GM19468 (cell line): ENCODE data around the gene TRDN.
"Not testable (repeated sequence)": the region's sequence is repeated elsewhere in the genome, so short reads cannot be mapped to it uniquely, and the experiment has no call there.

Experiments
- ATAC-seq: cut with Tn5 transposase; IDR thresholded peaks from one replicate; pipeline ENCODE4 v1.9.1; 2021; ENCODE audit warnings: mild to moderate bottlenecking, moderate library complexity, moderate number of reproducible peaks; ENCODE audit not compliant: unreplicated experiment; ENCODE audit errors: extremely low read depth

The TRDN gene

GRCh38 chr6:123570813-123571684 is 65.7 kb downstream of the TRDN start:
- no peak for ATAC-seq

- no peak for ATAC-seq
These were observed 67.2 kb downstream of the TRDN start for GRCh38 chr6:123569575-123569974.

DNA sequence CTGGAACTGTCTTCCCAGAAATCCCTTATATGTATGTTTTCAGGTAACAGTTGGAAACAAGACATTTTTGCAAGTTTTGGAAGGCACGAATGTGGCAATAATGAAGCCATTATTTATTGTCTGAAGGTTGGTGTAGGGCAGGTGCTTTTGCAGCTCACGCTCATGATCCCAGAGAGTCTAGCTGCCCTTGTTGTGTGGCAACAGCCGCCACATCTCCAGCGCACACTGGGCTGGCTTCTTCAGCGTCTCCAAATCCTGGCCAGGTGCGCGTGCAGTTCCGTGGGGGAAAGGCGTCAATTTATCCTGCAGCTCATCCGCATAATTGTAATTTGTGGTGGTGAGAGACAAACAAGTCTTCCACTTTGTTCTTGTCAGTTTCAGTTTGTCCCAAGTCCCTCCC is 71.2 kb downstream of the TRDN start:
- ATAC-seq = no peak

DNA sequence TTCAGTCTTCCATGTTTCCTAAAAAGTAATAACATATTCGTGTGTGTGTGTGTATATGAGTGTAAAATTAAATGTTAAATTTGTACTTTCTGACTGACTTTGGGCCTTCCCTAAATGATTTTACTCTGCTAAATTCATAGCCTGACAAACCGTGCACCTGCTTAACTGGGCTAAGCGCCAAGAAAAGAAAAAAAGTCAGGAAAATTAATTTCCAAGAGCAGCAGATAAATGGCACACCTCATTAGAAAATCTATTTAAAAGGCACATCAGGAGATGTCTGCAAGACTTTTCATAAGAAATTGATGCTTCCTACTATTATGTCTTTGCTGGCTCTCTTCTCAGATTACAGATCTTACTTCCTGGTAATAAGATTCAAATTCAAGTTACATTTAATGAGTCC is 72.4 kb downstream of the TRDN start:
- ATAC-seq = no peak

DNA sequence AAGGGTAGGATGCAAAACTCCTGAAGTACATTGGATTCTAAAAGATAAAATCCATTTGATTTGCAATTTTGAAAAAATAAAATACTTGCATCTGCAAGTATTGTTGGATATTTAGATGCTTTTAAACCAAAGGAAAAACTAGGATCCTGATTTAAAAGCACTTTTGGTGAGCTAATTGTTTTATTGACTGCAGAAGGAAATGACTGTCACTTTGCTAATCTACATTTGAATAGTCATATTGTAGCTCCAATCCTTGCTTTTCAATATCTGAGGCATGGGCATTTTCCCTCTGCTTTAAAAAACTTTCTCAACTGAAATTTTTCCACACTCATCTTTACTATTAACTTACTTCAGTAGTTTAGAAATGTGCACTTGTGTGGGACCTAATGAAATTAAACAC is 74.1 kb downstream of the TRDN start:
- ATAC-seq = no peak

DNA sequence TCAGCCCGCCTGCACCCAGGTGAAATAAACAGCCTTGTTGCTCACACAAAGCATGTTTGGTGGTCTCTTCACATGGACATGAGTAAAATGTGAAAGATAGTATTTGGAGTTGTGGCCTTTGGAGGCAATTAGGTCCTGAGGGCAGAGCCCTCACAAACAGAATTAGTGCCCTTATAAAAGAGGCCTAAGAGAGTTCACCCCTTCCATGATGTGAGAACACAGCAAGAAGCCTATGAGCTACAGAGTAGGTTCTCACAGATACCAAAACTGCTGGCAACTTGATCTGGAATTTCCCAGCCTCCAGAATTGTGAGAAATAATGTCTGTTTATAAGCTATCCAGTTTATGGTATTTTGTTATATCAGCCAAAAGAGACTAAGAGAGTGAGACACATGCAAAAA is 74.5 kb downstream of the TRDN start:
- no peak for ATAC-seq

GRCh38 chr6:123559816-123560215 is 76.9 kb downstream of the TRDN start:
- not testable (repeated sequence) for ATAC-seq

- not testable (repeated sequence) for ATAC-seq
These were observed 79.3 kb downstream of the TRDN start for GRCh38 chr6:123557474-123557873.

GRCh38 chr6:123551939-123552707 is 84.6 kb downstream of the TRDN start:
- ATAC-seq = no peak

GRCh38 chr6:123550052-123550617 is 86.6 kb downstream of the TRDN start:
- ATAC-seq = no peak

DNA sequence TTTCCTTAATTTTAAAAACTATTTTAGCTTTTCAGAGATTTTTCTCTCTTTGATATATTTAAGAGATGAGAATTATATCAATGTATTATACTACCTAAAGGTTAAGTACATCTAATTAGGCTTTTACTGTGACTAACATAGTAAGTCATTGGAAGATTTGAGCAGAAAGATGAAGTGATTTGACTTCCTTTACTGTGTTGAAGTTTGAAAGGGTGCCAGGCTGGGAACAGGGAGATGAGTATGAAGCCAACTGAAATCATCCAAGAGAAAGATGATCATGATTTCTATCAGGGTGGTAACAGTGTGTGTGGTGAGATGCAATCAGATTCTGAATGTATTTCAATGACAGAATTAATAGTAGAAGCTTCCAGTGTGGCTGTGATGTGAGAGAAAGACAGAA is 87.3 kb downstream of the TRDN start:
- no peak for ATAC-seq

- ATAC-seq = no peak
These were observed 89.4 kb downstream of the TRDN start for GRCh38 chr6:123547216-123547978.

DNA sequence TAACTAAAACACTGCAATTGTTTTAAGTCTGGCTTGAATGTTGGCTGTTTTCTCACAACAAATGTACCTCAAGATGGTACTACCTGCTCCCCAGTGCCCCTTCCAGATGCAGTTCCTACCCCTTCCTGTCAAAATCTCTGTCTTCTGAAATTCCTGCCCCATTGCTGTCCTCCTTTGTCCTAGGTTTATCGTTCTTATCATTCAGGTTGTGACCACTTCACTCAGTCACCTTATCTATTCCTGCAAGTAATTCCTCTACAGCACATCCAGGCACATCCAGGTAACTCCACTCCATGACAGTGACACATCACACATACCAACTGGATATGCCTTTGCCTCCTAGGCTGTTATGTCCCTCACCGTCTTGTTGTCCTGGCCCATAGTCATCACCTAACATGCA is 90.2 kb downstream of the TRDN start:
- ATAC-seq = no peak

DNA sequence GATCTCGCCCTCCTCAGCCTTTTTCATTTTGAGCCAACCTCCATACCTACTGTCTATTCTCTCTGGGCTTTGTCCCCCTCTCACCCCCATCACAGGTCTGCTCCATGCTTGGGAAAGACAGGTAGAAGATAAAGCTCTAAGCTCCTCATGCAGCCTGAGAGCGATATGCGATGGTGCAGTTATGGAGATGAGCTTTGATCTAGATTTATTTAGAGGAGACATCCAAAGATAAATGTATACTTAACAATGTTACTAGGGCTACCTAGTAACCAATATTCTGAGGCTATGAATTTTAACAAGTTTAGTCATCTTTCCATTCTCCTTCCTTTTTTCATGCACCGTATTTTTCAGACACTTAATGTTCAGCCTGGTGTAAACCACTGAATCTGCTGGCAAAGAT is 95.3 kb downstream of the TRDN start:
- ATAC-seq = no peak

- ATAC-seq = no peak
These were observed 102.7 kb downstream of the TRDN start for GRCh38 chr6:123533862-123534648.

DNA sequence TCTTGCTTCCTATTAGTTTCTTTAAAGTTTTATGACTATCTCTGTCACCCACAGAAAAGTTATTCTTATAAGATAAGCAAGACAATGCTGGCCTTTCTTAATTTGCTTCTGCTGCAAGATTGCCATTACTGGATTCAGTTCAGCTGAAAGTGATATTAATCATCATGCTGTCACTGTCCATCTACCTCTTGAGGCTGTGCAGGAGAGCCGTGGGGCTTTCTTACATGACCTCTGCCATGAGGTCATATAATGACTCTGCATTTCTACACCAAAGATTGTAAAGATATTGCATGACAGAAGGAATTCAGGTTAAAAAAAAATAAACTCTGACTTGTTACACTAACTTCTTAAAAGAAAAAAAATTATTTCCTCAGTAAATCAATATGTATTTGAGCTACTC is 106.9 kb downstream of the TRDN start:
- ATAC-seq = no peak

GRCh38 chr6:123529058-123529457 is 107.7 kb downstream of the TRDN start:
- no peak for ATAC-seq

DNA sequence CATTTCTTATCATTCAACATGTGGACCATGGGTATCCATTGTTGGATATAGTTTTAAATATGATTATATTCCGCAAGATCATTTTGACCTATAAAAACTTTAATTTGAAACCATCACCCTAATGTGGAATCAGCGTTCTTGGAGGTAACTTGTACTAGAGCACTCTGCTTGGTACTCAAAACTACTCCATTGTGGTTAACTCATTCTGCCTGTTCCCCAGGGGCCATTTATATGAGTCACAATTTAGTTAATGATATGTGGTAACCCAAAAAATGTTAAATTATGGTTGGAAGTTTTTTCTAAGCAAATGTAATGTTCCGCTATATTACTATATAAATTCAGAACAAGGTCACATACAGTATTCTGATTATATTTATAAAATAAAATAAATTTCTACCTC is 109.3 kb downstream of the TRDN start:
- no peak for ATAC-seq

- ATAC-seq = no peak
These were observed 110.6 kb downstream of the TRDN start for GRCh38 chr6:123526128-123526527.

DNA sequence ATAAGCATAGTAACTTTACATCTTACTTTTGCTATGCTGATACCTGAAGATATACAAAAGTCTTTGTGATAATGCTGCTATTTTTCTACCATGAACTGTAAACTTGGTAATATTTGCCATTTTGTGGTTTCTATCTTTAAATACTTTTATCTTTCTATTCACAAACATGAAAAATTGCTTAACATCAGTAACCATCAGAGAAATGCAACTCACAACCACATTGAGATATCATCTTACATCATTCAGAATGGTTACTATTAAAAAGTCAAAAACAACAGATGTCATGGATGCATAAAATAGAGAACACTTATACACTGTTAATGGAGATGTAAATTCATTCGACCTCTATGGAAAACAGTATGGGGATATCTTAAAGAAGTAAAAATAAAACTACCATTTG is 112.0 kb downstream of the TRDN start:
- ATAC-seq = no peak
